Neural progenitor cell (in vitro differentiated cells): Measurements from ENCODE around the gene NRSN2.

Source experiments
- EZH2 ChIP-seq: fragments of 200-600 bp; sonication (generic); IDR thresholded peaks from 2 replicates; pipeline ENCODE4 v1.6.1; 2017; ENCODE audit warnings: antibody characterized with exemption, mild to moderate bottlenecking, moderate library complexity
- EZH2phosphoT487 ChIP-seq: fragments of 200-600 bp; sonication (generic); IDR thresholded peaks from 2 replicates; pipeline ENCODE4 v1.6.1; 2017; ENCODE audit warnings: antibody characterized with exemption
- TF ChIP-seq, protein P1 (sequence below): fragments of 200-600 bp; sonication (generic); IDR thresholded peaks from 2 replicates; pipeline ENCODE4 v1.5.1; 2017; ENCODE audit warnings: antibody characterized with exemption, mild to moderate bottlenecking

DNA sequence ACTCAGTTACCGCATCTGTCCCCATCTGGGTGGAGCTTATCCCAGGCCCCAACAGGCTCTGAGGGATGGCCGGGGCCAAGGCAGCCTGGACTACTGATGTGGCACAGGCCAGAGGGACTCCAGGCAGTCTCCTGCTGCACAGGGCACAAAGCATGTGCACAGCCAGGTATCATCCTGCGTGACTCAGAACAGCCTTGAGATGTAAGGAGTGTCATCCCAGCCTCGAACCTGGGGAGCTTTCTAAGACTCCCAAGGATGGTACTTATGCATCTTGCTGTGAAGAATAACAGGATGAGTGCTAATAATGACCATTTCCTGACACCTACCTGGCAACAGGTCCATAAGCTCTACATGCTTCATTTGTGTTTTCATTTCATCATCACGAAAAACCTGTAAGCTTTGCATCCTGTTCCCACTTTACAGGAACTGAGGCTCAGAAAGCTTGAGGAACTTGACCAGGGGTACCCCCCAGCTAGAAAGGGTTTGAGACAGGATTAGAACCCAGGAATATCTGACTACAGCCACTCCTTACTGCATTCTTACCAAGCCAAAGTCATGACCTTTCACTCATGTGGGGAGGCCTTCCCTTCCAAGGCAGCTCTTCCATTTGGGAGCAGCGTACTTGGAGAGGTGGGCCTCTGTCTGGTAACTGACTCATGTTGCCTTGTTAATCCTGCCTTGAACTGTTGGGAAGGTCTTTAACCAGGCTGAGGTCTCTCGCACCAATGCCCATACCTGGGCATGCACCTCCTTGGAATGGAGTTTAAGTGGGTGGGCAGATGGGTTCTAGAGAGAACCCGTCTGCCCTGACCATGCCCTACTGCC, 35.6 kb downstream of the NRSN2 start:
- TF ChIP-seq, protein P1, sequence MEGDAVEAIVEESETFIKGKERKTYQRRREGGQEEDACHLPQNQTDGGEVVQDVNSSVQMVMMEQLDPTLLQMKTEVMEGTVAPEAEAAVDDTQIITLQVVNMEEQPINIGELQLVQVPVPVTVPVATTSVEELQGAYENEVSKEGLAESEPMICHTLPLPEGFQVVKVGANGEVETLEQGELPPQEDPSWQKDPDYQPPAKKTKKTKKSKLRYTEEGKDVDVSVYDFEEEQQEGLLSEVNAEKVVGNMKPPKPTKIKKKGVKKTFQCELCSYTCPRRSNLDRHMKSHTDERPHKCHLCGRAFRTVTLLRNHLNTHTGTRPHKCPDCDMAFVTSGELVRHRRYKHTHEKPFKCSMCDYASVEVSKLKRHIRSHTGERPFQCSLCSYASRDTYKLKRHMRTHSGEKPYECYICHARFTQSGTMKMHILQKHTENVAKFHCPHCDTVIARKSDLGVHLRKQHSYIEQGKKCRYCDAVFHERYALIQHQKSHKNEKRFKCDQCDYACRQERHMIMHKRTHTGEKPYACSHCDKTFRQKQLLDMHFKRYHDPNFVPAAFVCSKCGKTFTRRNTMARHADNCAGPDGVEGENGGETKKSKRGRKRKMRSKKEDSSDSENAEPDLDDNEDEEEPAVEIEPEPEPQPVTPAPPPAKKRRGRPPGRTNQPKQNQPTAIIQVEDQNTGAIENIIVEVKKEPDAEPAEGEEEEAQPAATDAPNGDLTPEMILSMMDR, result no peak
- TF ChIP-seq EZH2 (no peak), EZH2phosphoT487 (no peak)
